GM21381 (cell line): ENCODE data around the gene MSX1.

Experiments
- ATAC-seq: cut with Tn5 transposase; IDR thresholded peaks from one replicate; pipeline ENCODE4 v1.9.1; 2021; ENCODE audit warnings: mild to moderate bottlenecking, moderate library complexity; ENCODE audit not compliant: unreplicated experiment

The MSX1 gene

GRCh38 chr4:4868758-4869723 lies 9.6 kb downstream of the MSX1 start:
- no peak for ATAC-seq

DNA sequence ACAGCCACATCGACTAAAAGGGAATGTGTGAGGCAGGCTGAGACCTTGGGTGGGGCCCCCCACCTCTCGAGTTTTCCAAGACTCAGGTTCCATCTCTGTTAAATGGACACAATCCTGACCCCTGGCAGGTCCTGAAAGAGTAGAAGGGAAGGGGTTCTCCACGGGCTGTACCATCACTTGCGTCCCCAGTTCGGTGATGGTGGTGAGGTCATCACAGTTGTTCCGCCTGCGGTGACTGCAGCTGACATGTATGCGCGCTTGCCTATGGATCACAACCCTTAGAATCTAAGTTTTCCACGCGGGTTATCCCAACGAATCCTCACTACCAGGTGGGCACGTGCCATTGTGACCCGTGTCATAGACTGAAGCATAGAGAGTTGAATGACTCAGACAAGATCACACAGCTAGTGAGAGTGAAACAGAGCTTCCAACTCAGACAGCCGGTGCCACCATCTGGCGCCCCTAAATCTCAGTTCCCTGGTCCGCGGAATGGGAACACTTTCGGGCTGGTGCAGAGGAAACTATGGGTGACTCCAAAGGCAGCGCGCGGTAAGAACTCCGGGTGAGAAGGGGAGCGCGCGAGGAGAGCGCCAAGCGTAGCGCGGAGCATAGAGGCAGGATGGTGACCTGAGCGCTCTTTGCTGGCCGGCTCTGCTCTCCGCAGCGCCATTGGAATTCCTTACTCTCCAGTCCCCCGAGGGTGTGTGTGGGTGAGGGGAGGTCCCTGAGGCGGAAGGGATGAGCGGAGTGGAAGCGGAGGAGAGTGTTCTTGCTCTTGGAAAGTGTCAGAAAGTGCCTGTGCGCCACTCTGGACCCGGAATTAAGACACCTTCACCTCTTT lies 10.5 kb downstream of the MSX1 start:
- ATAC-seq = no peak

GRCh38 chr4:4870576-4871241 lies 11.2 kb downstream of the MSX1 start:
- ATAC-seq = no peak

DNA sequence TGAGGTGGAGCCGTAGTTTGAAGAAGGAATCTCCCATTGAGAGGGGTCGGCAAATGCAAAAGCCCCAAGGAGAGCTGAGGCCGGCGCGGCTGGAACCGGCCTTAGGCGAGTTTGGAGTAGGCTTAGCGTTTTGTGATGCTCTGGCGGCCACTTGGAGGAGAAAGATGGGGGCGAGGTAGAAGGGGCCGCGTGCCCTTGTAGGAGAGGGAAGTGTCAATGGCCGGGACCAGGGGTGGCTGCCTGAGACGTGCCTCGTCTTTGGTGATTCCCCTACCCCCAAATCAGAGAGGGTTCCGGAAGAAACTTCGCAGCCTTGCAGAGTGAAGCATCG lies 11.7 kb downstream of the MSX1 start:
- ATAC-seq = no peak

DNA sequence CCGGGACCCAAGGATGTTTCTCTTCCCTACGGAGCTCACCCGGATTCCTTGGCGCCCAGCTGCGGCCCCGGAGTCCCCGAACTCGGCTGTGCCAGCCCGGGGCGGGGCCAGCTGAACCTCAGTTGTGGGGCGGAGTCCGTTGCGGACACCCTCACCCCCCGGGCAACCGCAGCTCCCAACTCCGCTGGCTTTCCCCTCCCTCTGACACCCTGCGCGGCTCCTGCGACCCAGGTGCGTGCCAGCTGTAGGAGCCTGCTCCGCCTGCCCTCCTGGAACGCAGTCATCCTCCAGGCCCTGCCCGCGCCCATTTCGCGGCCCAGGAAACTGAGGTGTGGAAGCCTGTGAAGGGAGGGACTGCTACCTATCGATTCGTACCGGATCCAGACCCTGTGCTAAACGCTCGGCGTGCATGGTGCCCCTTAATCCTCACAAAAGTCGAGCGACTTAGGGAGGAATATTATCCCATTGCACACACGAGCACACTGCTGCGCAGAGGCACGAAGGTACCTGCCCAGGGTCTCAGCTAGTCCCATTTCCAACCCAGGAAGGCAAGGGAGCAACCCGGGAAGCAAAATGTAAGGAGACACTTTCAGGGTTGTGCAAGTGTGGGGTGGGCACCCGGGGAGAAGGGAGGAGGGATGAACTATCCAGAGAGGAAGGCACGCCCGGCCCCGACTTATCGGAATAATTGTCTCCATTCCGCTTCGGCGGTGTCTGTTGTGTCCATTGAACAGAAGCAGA lies 12.3 kb downstream of the MSX1 start:
- ATAC-seq = no peak

DNA sequence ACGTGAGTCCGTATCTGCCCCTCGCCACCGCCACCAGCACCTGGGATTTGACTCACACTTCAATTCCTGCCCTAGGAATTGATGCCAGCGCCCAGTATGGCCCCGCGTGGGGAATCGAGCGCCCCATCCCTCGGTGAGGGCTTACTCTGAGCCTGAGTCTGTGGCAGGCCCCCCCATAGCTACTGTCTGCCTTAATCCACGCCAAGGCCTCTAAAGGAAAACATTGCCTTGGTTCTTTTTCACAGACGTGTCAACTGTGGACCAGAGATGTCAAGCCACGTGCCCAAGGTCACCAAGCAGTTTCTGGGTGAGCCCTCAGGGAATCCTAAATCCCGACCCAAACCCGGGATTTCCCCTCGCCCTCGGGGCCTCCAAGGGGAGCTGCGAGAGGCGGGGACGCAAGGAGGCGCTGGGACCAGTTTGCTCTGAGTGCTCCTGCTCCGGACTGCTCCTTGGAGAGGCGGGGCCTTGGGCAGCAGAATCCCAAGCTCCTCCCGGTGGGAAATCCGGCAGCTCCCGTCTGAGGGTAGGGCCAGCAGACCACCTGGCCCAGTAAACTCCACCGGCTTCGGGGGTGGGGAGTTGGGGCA lies 12.9 kb downstream of the MSX1 start:
- ATAC-seq = no peak

DNA sequence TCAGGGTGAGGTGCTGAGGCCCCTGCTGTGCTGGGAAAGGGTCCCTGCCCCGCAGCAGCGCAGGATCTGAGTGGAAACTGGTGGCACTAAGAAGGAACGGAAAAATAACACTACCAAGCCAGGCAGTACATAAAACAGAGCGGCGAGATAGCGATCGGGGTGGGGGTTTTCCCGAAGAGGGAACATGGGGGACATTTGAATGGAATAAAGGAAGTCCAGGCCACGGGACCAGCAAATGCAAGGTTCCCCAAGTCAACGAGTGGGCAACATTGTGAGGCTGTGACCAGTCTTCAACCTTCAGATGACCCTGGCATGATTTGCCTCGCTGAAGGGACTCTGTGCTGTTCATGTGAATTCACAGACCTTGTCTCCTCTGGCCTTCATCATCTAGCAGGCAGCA lies 13.7 kb downstream of the MSX1 start:
- no peak for ATAC-seq

- no peak for ATAC-seq
Observed at GRCh38 chr4:4874254-4874653, 14.8 kb downstream of the MSX1 start.

GRCh38 chr4:4875147-4875546 lies 15.7 kb downstream of the MSX1 start:
- no peak for ATAC-seq

DNA sequence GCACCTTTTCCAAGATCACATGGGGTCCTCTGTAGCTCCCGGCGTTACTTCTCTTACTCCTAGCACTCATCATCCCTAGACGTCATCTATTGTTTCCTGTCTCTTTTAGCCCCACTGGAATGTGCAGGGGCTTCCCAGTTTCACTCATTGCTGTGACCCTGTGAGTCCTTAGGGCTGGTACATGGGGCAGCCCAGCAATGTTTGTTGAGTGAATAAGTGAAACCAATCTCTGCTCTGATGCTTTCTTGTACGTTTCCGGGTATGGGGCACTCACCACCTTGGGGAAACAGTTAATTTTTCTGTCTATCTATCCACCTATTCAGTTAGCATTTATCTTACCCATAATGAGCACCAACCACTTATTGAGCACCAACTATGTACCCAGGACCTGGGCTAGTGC lies 16.1 kb downstream of the MSX1 start:
- no peak for ATAC-seq

DNA sequence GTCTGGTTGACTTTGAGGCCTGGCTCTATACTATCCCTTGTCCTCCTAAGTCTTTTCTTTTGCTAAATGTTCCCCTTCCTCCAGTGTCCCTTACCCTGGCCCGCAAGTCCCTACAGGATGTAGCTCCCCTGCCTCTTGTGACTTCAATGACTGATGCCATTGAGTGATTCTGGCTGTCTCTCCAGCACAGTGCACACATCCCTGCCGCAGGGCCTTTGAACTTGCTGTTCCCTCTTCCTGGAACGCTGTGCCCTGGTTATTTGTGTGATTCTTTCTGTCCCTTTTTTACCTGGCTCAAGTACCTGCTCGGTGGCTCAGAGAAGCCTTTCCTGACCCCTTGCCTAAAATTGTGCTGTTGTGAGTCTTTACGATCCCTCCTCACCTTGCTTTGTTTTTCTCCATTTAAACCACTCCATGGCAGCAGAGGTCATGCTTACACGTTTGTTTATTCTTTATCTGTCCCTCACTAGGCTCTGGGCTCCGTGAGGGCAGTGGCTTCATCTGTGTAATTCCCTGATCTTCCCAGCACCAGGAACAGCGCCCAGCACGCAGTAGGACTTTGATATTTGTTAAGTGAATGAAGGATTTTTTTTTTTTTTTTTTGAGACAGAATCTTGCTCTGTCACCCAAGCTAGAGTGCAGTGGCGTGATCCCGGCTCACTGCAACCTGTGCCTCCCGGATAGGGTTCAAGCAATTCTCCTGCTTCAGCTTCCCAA lies 17.6 kb downstream of the MSX1 start:
- no peak for ATAC-seq

DNA sequence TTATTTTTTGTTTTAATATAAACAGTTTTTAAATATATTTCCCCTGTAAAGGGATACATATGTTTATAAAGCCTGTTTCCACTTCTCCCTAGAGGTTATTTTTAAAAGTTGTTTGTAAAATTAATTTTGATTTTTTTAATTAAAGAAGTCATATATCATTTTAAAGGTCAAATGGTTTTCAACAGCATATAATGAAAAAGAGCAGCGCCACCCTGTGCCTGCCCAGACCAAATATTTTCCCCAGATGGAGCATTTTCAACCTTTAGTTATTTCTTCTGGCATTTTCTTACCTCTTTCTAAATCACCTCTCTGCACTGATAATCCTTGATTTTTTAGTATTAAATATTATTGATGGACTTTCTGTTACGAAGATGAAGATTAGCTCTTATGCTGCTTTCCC lies 21.0 kb downstream of the MSX1 start:
- ATAC-seq = no peak

- ATAC-seq = no peak
Observed at GRCh38 chr4:4881432-4881831, 22.0 kb downstream of the MSX1 start.

DNA sequence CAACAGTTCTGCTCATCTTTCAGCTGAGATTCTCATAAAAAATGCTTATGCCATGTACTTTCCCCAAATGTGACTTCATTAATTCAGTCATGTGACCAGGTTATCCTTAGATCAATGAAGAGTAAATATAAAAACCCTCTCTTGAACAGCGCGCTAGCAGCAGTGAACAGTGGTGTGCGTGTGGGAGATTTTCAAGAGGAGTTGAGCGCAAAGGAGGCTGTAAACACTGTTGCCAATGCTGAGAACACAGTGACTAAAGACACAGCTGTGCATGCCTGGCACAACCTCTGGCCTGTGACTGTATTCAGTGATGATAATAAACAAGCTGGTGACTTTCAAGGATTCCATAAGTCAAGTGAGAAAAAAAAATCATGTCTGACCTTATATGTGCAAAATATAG lies 25.1 kb downstream of the MSX1 start:
- no peak for ATAC-seq

DNA sequence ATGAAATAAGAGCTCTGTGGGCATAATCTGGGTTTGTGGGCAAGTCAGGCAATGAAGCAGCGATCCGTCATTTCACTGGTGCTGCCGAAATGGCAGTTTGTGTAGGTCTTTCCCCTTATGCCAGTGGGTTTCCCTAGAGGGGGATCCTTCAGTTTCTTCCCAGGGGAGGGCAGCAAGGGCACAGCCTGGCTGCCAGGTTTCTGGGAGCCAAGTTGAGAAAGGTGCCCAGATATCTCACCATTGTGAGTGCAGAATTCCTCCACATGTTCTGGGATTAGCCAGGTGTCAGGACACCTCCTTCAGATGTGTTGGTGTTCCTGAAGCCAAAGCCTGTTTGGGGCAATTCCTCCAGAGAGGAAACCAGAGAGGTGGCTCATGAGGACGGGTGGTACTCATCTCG lies 28.0 kb downstream of the MSX1 start:
- no peak for ATAC-seq

- no peak for ATAC-seq
Observed at GRCh38 chr4:4888695-4889094, 29.2 kb downstream of the MSX1 start.

DNA sequence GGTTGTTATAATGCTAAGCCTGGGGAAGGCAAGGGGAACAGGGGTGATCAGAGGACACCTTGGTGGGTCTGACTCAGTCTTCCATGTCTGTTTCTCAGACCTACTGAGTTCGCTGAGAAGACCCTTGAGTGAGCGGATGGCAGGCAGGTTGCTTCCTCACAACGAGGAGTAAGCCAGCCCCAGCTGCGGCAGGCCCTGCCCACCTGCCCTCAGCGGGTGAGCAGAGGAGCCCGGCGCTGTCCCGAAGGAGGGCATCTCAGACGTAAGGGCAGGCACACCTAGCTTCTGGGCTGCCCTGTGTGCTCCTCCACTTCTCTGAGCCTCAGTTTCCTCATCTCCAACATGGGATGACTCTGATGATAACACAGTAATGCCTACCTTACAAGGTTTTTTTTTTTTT lies 30.3 kb downstream of the MSX1 start:
- no peak for ATAC-seq

DNA sequence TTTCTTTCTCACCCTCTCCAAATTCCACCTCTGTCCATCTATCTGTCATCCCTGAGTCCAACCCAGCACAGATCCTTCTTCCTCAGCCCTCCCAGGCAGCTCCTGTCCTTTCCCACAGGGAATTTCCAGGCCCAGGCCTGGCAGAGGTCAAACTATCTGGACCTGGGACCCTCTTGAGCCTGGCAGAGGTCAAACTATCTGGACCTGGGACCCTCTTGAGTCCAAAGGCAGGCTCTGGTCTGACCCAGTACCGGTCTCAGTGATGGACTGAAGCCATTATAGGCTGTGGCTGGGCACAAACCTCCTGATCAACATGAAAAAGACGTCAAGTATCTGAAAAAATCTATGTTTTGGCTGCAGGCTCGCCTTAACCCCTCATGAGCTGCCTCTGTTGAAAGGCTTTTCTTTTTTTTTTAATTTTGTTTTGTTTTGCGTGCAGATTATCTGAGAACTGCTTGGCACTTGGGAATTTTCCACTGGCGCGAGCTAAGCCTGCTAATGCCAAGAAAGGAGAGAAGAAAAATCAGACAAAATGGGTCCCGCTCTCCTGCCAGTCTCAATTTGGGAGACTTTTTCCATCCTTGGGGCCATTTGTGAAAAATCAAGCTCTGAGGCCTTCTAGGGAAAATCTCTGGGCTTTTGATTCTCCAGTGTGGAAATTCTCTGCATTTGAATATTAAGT lies 31.2 kb downstream of the MSX1 start:
- no peak for ATAC-seq

DNA sequence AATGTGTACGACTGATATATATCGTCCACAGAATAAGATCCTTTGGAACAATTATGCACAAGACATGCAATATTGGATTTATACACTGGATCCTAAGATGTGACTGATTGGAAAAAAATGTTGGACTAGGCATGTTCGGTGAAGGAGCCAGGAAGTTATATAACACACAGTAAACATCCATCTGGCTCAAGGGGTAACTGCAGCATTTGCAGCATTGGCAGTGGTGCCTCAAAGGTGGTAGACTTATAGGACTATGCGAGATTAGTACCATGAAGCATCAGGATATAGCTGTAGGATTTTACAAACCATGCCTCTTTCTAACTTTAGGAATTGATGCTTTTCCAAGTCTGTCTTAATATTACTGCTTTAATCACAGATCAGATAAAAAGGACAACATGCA lies 34.3 kb downstream of the MSX1 start:
- ATAC-seq = no peak
